H1 (cell line): ENCODE results near the gene GRIP1. TPM values are rescaled to one million over a fixed set of nuclear protein-coding genes. Genes with fewer than 3 reads are reported as not detected.

Experiments used
- CTCF ChIA-PET: fragments of 300-600 bp; sonication (Branson Sonifier 250); formaldehyde crosslinking; loops from one replicate; lab custom pipeline; 2021; ENCODE audit not compliant: partially characterized antibody; lab: Charles Lee
- POLR2A ChIA-PET: fragments of 300-600 bp; sonication (Branson Sonifier 250); formaldehyde crosslinking; loops from one replicate; lab custom pipeline; 2021; ENCODE audit warnings: inconsistent platforms; ENCODE audit not compliant: partially characterized antibody; lab: Charles Lee
- DNase-seq, 2 experiments: peaks; one replicate each; pipeline versions ENCODE4 v3.0.0 to v3.0.0-alpha.2; 2010 to 2022; ENCODE audit warnings: low spot score in 2 of 2, low read depth in 1 of 2, mixed read lengths in 1 of 2
- FAIRE-seq: peaks from 2 replicates; lab custom pipeline; 2011; peaks lifted over from hg19 to GRCh38; lab: Jason Lieb, UNC
- H2AFZ ChIP-seq: 2 replicates; pipeline ENCODE4 v1.8.1; 2012; ENCODE audit warnings: low read length, inconsistent platforms
- H2AK5ac ChIP-seq: 2 replicates; pipeline ENCODE4 v1.6.1; 2013; ENCODE audit warnings: low read depth, low read length
- H2BK120ac ChIP-seq: replicated peaks from 2 replicates; pipeline ENCODE3; 2013; ENCODE audit warnings: low read depth, low read length, inconsistent platforms
- H2BK12ac ChIP-seq: 2 replicates; pipeline ENCODE4 v1.6.1; 2013; ENCODE audit warnings: low read depth, low read length
- H2BK15ac ChIP-seq: 2 replicates; pipeline ENCODE4 v1.6.1; 2013; ENCODE audit warnings: low read length
- H2BK20ac ChIP-seq: 2 replicates; pipeline ENCODE4 v1.6.1; 2013; ENCODE audit warnings: low read length
- H2BK5ac ChIP-seq: 2 replicates; pipeline ENCODE4 v1.6.1; 2013; ENCODE audit warnings: low read depth, low read length
- H3K14ac ChIP-seq: 2 replicates; pipeline ENCODE4 v1.6.1; 2013; ENCODE audit warnings: inconsistent platforms; ENCODE audit not compliant: insufficient read length
- H3K18ac ChIP-seq: 2 replicates; pipeline ENCODE4 v1.6.1; 2013; ENCODE audit warnings: low read length; ENCODE audit errors: extremely low read depth
- H3K23ac ChIP-seq: 2 replicates; pipeline ENCODE4 v1.6.1; 2013; ENCODE audit warnings: inconsistent platforms; ENCODE audit not compliant: insufficient read length
- H3K23me2 ChIP-seq: 2 replicates; pipeline ENCODE4 v1.6.1; 2013; ENCODE audit warnings: low read depth, low read length
- H3K27ac ChIP-seq: 2 replicates; pipeline ENCODE4 v1.6.1; 2011; ENCODE audit warnings: low read depth, low read length, inconsistent platforms
- H3K27me3 ChIP-seq, 4 experiments: replicated peaks in 1 of 4; 1 replicate in 1 of 4; 2 replicates in 3 of 4; pipeline versions ENCODE4 v1.6.1 to v1.8.1; 2011 to 2013; ENCODE audit warnings: low read length in 3 of 4, mild to moderate bottlenecking in 3 of 4, inconsistent platforms in 2 of 4, mixed read lengths in 2 of 4, moderate library complexity in 1 of 4; ENCODE audit not compliant: control insufficient read depth in 3 of 4, insufficient read depth in 3 of 4; ENCODE audit errors: extremely low read depth in 1 of 4
- H3K36me3 ChIP-seq, 4 experiments: 2 replicates each; pipeline versions ENCODE4 v1.6.1 to v1.8.1; 2011 to 2013; ENCODE audit warnings: mild to moderate bottlenecking in 4 of 4, low read length in 3 of 4, moderate library complexity in 2 of 4, control low read depth in 1 of 4, inconsistent platforms in 1 of 4; ENCODE audit not compliant: insufficient read depth in 4 of 4, control insufficient read depth in 2 of 4
- H3K4ac ChIP-seq: replicated peaks from 2 replicates; pipeline ENCODE3; 2013; ENCODE audit warnings: low read length, low read depth, mixed read lengths, inconsistent platforms; ENCODE audit not compliant: insufficient read length
- H3K4me1 ChIP-seq, 4 experiments: replicated peaks in 1 of 4; 1 replicate in 1 of 4; 2 replicates in 3 of 4; pipeline versions ENCODE4 v1.6.1 to v1.8.1; 2011 to 2013; ENCODE audit warnings: low read length in 3 of 4, inconsistent platforms in 2 of 4, mixed read lengths in 1 of 4; ENCODE audit not compliant: insufficient read depth in 4 of 4, control insufficient read depth in 3 of 4
- H3K4me2 ChIP-seq, 2 experiments: 2 replicates each; pipeline versions ENCODE4 v1.6.1 to v1.8.1; 2011 to 2013; ENCODE audit warnings: low read depth in 2 of 2, low read length in 2 of 2, control low read depth in 1 of 2, inconsistent platforms in 1 of 2, mild to moderate bottlenecking in 1 of 2; ENCODE audit not compliant: insufficient read depth in 1 of 2
- H3K4me3 ChIP-seq, 4 experiments: fragments of 200-600, 300-600 bp in 1 of 4; sonication (generic), shearing (Covaris generic), sonication (Bioruptor Twin) in 1 of 4; 2 replicates each; pipeline versions ENCODE4 v1.5.1 to v1.8.1; 2011 to 2016; ENCODE audit warnings: low read length in 4 of 4, low read depth in 3 of 4, control low read depth in 2 of 4, inconsistent platforms in 2 of 4, mild to moderate bottlenecking in 2 of 4, mixed read lengths in 1 of 4, moderate library complexity in 1 of 4; ENCODE audit not compliant: insufficient read depth in 2 of 4; ENCODE audit errors: extremely low read depth in 1 of 4
- H3K56ac ChIP-seq: replicated peaks from 2 replicates; pipeline ENCODE3; 2013; ENCODE audit warnings: low read depth, mild to moderate bottlenecking, mixed read lengths, low read length, inconsistent platforms; ENCODE audit not compliant: insufficient read length
- H3K79me1 ChIP-seq: 2 replicates; pipeline ENCODE4 v1.6.1; 2013; ENCODE audit warnings: low read depth, low read length, control low read depth
- H3K79me2 ChIP-seq, 2 experiments: 2 replicates each; pipeline versions ENCODE4 v1.6.1 to v1.8.1; 2012 to 2013; ENCODE audit warnings: low read length in 2 of 2, mild to moderate bottlenecking in 2 of 2, inconsistent platforms in 1 of 2; ENCODE audit not compliant: insufficient read depth in 2 of 2, control insufficient read depth in 1 of 2
- H3K9ac ChIP-seq, 4 experiments: replicated peaks in 1 of 4; 1 replicate in 1 of 4; 2 replicates in 3 of 4; pipeline versions ENCODE4 v1.6.1 to v1.8.1; 2011 to 2013; ENCODE audit warnings: low read depth in 3 of 4, low read length in 3 of 4, control low read depth in 2 of 4, mild to moderate bottlenecking in 2 of 4, moderate library complexity in 2 of 4, inconsistent platforms in 1 of 4; ENCODE audit errors: extremely low read depth in 1 of 4
- H3K9me3 ChIP-seq, 2 experiments: 2 replicates each; pipeline versions ENCODE4 v1.6.1 to v1.8.1; 2012 to 2013; ENCODE audit warnings: mild to moderate bottlenecking in 2 of 2, moderate library complexity in 2 of 2, control low read depth in 1 of 2, inconsistent platforms in 1 of 2, low read depth in 1 of 2, low read length in 1 of 2, mixed read lengths in 1 of 2; ENCODE audit not compliant: insufficient read depth in 2 of 2
- H4K20me1 ChIP-seq, 2 experiments: replicated peaks in 1 of 2; 2 replicates each; pipeline versions ENCODE3 to v1.8.1; 2011 to 2013; ENCODE audit warnings: inconsistent platforms in 2 of 2, low read length in 2 of 2, mild to moderate bottlenecking in 1 of 2; ENCODE audit not compliant: insufficient read depth in 2 of 2, control insufficient read depth in 1 of 2
- H4K5ac ChIP-seq: 2 replicates; pipeline ENCODE4 v1.6.1; 2013; ENCODE audit warnings: low read length, low read depth, mixed read lengths, inconsistent platforms; ENCODE audit not compliant: insufficient read length
- H4K8ac ChIP-seq: 2 replicates; pipeline ENCODE4 v1.8.0; 2013; ENCODE audit warnings: mild to moderate bottlenecking, moderate library complexity, low read length, inconsistent platforms; ENCODE audit not compliant: insufficient read depth; ENCODE audit errors: extremely low read depth
- H4K91ac ChIP-seq: replicated peaks from 2 replicates; pipeline ENCODE3; 2013; ENCODE audit warnings: low read length, mixed read lengths, inconsistent platforms; ENCODE audit not compliant: insufficient read length
- ZNF274 ChIP-seq: IDR thresholded peaks from 2 replicates; pipeline ENCODE4 v1.7.0; 2012; ENCODE audit warnings: low read length, borderline replicate concordance; ENCODE audit errors: extremely low read depth
- WGBS, 2 experiments: shearing (Covaris generic) in 1 of 2; methylation state at CpG; one replicate each; pipeline versions ENCODE4 v1.1.6 to v1.1.7; 2013 to 2015; ENCODE audit warnings: low lambda C conversion rate in 2 of 2, mixed read lengths in 2 of 2, inconsistent platforms in 1 of 2, low coverage in 1 of 2, missing lambda C conversion rate in 1 of 2; ENCODE audit not compliant: insufficient replicate concordance in 2 of 2, insufficient coverage in 1 of 2, insufficient read length in 1 of 2; ENCODE audit errors: extremely low coverage in 1 of 2, missing lambda C conversion rate in 1 of 2; 5-methylcytosine and 5-hydroxymethylcytosine counted together
- polyA plus RNA-seq, 7 experiments: library from polyadenylated mRNA; depleted of rRNA in 3 of 7; stranded (reverse) in 5 of 7; unstranded in 2 of 7; fragments of >200 nt in 5 of 7; fragments of 200-250 nt in 2 of 7; gene quantifications; 1 replicate in 5 of 7; 2 replicates in 1 of 7; 4 replicates in 1 of 7; pipeline versions ENCODE4 v1.2.1 to v1.2.3, GENCODE V29; 2011 to 2013; ENCODE audit warnings: missing spikeins in 2 of 7, mixed read lengths in 2 of 7
- total RNA-seq: library from RNA; stranded (reverse); fragmentation: NEBNext Ultra II Directional; extraction: Animal tissue kit (Norgen Biotek cat#: 25700); gene quantifications from 2 replicates; pipeline ENCODE4 v1.2.1, GENCODE V29; 2021

GRIP1 gene
- total and polyA plus RNA-seq, 2 of the 8 experiments (the other 6 are each of a cell fraction or from before 2014, with no cell fraction given): 4.5 to 27.3 TPM

GRCh38 chr12:66684222-66684621 is 5.3 kb upstream of the GRIP1 start:
- no peaks in the 10 kb centered on the region for H3K9me3 ChIP-seq
- 85% methylated on average over 6 of the region's 6 CpGs; no CpG with 5 or more reads in 1 of the 2 experiments for WGBS, 2 experiments
- no peaks in the 10 kb centered on the region for H3K23me2 ChIP-seq
- H4K20me1 ChIP-seq: no peaks in the 10 kb centered on the region
- H2BK15ac ChIP-seq: no peak overlapping the region
- no peak overlapping the region for H2BK20ac ChIP-seq
- H4K5ac ChIP-seq: no peak overlapping the region
- H3K9ac ChIP-seq: no peak overlapping the region
- H3K79me1 ChIP-seq: no peaks in the 10 kb centered on the region
- H3K4me3 ChIP-seq: no peak overlapping the region
- DNase-seq (no peak), FAIRE-seq (no peak)
- no peak overlapping the region for H3K14ac ChIP-seq
- H3K27me3 ChIP-seq: no peaks in the 10 kb centered on the region
- H2BK5ac ChIP-seq: no peak overlapping the region
- H3K18ac ChIP-seq: no peak overlapping the region
- no peak overlapping the region for H4K91ac ChIP-seq
- no peak overlapping the region for H3K4me2 ChIP-seq
- H3K4me1 ChIP-seq: peaks cover 0 to 6% (median 5%) of the 10 kb centered on the region in 4 experiments; a peak in 4 of 7 replicates
- H2BK120ac ChIP-seq: no peak overlapping the region
- POLR2A ChIA-PET: no interaction called here
- H3K79me2 ChIP-seq: no peaks in the 10 kb centered on the region
- H4K8ac ChIP-seq: no peak overlapping the region
- H3K56ac ChIP-seq: no peak overlapping the region
- no peak overlapping the region for H2AK5ac ChIP-seq
- no peaks in the 10 kb centered on the region for H3K36me3 ChIP-seq
- H2BK12ac ChIP-seq: no peak overlapping the region
- no peak overlapping the region for H3K23ac ChIP-seq
- no peak overlapping the region for H2AFZ ChIP-seq
- no peak overlapping the region for H3K4ac ChIP-seq
- H3K27ac ChIP-seq: no peak overlapping the region
- CTCF ChIA-PET: interaction anchor here (3.5 to 8.2 kb wide), 2 partner anchors 12 to 332 kb away, joined by 10 to 72 read pairs; no protein-coding TSS in a partner anchor
- TF ChIP-seq ZNF274: no peak
